ENCODE measurements around the gene SRXN1.

GRCh38 chr20:695165-695866 is 42.3 kb upstream of the SRXN1 start:
- TF ChIP-seq POLR2A (IDR thresholded peaks at IDR 0.05; ENCODE audit: low read length): no peak
- TF ChIP-seq GATA1 (IDR thresholded peaks at IDR 0.05; ENCODE audit: low read depth, low read length): no peak

Measured in erythroblast (primary cell).